Smooth muscle cell (in vitro differentiated cells): Measurements from ENCODE around the gene FYCO1. TPM values are rescaled to one million over a fixed set of nuclear protein-coding genes. Genes with fewer than 3 reads are reported as not detected.

Experiments used
- DNase-seq: peaks from one replicate; lab custom pipeline; 2025; ENCODE audit not compliant: unreplicated experiment; lab: John Stamatoyannopoulos, UW
- H2AFZ ChIP-seq: fragments of 200-600 bp; sonication (generic); 2 replicates; pipeline ENCODE4 v1.6.0; 2016; ENCODE audit warnings: antibody characterized with exemption, low read depth, mild to moderate bottlenecking
- H3F3A ChIP-seq: fragments of 200-600 bp; sonication (generic); 2 replicates; pipeline ENCODE4 v1.6.0; 2017; ENCODE audit warnings: antibody characterized with exemption, low read depth
- H3K27ac ChIP-seq: fragments of 200-600 bp; sonication (generic); 2 replicates; pipeline ENCODE4 v1.5.1; 2016; ENCODE audit warnings: low read depth, mild to moderate bottlenecking
- H3K27me3 ChIP-seq: fragments of 200-600 bp; sonication (generic); 2 replicates; pipeline ENCODE4 v1.6.1; 2016; ENCODE audit warnings: low read depth, mild to moderate bottlenecking
- H3K36me3 ChIP-seq: fragments of 200-600 bp; sonication (generic); 2 replicates; pipeline ENCODE4 v1.5.1; 2016; ENCODE audit warnings: low read depth
- H3K4me1 ChIP-seq: fragments of 200-600 bp; sonication (generic); 2 replicates; pipeline ENCODE4 v1.5.1; 2016; ENCODE audit warnings: low read depth
- H3K4me2 ChIP-seq: fragments of 200-600 bp; sonication (generic); 2 replicates; pipeline ENCODE4 v1.6.0; 2016; ENCODE audit warnings: mild to moderate bottlenecking
- H3K4me3 ChIP-seq: fragments of 200-600 bp; sonication (generic); 2 replicates; pipeline ENCODE4 v1.5.1; 2016; ENCODE audit warnings: mild to moderate bottlenecking
- H3K79me2 ChIP-seq: fragments of 200-600 bp; sonication (generic); 2 replicates; pipeline ENCODE4 v1.6.0; 2016; ENCODE audit warnings: low read depth, mild to moderate bottlenecking
- H3K9ac ChIP-seq: fragments of 200-600 bp; sonication (generic); 2 replicates; pipeline ENCODE4 v1.6.0; 2016; ENCODE audit warnings: low read depth
- H3K9me3 ChIP-seq: fragments of 200-600 bp; sonication (generic); replicated peaks from 2 replicates; pipeline ENCODE4 v1.5.1; 2016; ENCODE audit warnings: low read depth
- H4K20me1 ChIP-seq: fragments of 200-600 bp; sonication (generic); 2 replicates; pipeline ENCODE4 v1.6.0; 2016; ENCODE audit warnings: low read depth
- WGBS: methylation state at CpG from one replicate; pipeline ENCODE4 v1.1.7; 2016; ENCODE audit warnings: low lambda C conversion rate; 5-methylcytosine and 5-hydroxymethylcytosine counted together
- polyA plus RNA-seq: library from polyadenylated mRNA; unstranded; fragments of >200 nt; fragmentation: Nextera tagmentation; extraction: Ambion mirVana; gene quantifications from 2 replicates; pipeline ENCODE4 v1.2.1, GENCODE V29; 2016
- total RNA-seq: library from RNA; depleted of rRNA; stranded (reverse); fragments of >200 nt; gene quantifications from 2 replicates; pipeline ENCODE4 v1.2.3, GENCODE V29; 2014
- TF ChIP-seq, protein P1 (sequence below): fragments of 200-600 bp; sonication (generic); IDR thresholded peaks from 2 replicates; pipeline ENCODE4 v1.5.1; 2017; ENCODE audit warnings: borderline replicate concordance, mild to moderate bottlenecking, antibody characterized with exemption; ENCODE audit not compliant: insufficient read depth, poor library complexity, severe bottlenecking

Gene FYCO1
- total and polyA plus RNA-seq, 2 experiments from 2014 or later: 7.4 to 20.9 TPM

DNA sequence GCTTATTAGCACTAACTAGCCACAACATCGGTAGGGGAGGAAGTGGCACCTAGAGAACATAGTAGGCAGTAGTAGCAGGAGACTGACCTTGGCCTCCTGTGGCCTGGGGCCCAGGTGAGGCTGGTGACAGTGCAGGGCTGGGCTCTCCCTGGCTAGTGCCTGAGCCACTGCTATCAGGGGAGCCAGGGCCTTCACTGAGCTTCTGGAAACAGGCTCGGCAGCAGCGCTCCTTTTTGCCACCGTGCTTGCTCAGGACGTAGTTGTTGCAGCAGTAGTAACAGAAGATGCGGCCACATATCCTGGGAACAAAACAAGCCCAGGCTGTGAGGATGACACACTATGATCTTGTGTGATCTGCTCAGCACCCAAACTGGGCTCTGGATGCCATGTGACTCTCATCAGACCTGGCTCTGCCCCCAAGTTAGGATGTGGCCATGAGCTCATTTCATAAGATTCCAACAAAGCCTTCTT, 37.3 kb downstream of the FYCO1 start:
- no peaks in the 10 kb centered on the region for H3K9me3 ChIP-seq
- H3K79me2 ChIP-seq: no peaks in the 10 kb centered on the region
- H2AFZ ChIP-seq: no peak overlapping the region
- DNase-seq: no peak
- H3K36me3 ChIP-seq: peaks cover 6% of the 10 kb centered on the region
- H3K4me3 ChIP-seq: no peak overlapping the region
- WGBS: 98% methylated on average over 6 of the region's 6 CpGs
- H3K9ac ChIP-seq: no peak overlapping the region
- no peaks in the 10 kb centered on the region for H3K27me3 ChIP-seq
- H3F3A ChIP-seq: no peaks in the 10 kb centered on the region
- H3K4me1 ChIP-seq: no peaks in the 10 kb centered on the region
- H3K4me2 ChIP-seq: no peak overlapping the region
- H3K27ac ChIP-seq: no peak overlapping the region
- no peaks in the 10 kb centered on the region for H4K20me1 ChIP-seq
- TF ChIP-seq, protein P1, sequence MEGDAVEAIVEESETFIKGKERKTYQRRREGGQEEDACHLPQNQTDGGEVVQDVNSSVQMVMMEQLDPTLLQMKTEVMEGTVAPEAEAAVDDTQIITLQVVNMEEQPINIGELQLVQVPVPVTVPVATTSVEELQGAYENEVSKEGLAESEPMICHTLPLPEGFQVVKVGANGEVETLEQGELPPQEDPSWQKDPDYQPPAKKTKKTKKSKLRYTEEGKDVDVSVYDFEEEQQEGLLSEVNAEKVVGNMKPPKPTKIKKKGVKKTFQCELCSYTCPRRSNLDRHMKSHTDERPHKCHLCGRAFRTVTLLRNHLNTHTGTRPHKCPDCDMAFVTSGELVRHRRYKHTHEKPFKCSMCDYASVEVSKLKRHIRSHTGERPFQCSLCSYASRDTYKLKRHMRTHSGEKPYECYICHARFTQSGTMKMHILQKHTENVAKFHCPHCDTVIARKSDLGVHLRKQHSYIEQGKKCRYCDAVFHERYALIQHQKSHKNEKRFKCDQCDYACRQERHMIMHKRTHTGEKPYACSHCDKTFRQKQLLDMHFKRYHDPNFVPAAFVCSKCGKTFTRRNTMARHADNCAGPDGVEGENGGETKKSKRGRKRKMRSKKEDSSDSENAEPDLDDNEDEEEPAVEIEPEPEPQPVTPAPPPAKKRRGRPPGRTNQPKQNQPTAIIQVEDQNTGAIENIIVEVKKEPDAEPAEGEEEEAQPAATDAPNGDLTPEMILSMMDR: no peak

DNA sequence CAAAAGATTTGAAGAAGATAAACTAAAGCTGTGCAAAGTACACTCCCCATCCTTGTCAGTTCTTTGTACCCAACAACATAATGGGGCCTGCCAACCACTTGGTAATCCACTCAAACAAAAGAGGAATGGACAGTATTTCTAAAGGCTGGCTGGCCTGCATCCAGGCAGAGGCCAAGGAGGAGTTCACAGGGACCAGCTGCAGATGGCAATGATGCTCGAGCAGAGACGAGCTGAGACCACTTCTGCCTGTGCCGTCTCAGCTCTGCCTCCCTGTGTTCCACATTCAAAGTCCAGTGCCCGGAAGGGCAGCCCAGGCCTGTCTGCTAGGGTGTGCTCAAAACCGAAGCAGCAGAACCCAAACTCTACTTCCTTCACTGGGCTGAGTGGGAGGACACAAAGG, 38.0 kb downstream of the FYCO1 start:
- H3K27ac ChIP-seq: no peak overlapping the region
- no peak overlapping the region for H2AFZ ChIP-seq
- H3K9ac ChIP-seq: no peak overlapping the region
- no peaks in the 10 kb centered on the region for H4K20me1 ChIP-seq
- H3K36me3 ChIP-seq: peaks cover 6% of the 10 kb centered on the region
- no peak overlapping the region for H3K4me3 ChIP-seq
- 97% methylated on average over 5 of the region's 5 CpGs for WGBS
- TF ChIP-seq, protein P1: no peak
- no peaks in the 10 kb centered on the region for H3K9me3 ChIP-seq
- H3K79me2 ChIP-seq: no peaks in the 10 kb centered on the region
- H3K27me3 ChIP-seq: no peaks in the 10 kb centered on the region
- no peaks in the 10 kb centered on the region for H3F3A ChIP-seq
- DNase-seq: no peak
- no peaks in the 10 kb centered on the region for H3K4me1 ChIP-seq
- no peak overlapping the region for H3K4me2 ChIP-seq

DNA sequence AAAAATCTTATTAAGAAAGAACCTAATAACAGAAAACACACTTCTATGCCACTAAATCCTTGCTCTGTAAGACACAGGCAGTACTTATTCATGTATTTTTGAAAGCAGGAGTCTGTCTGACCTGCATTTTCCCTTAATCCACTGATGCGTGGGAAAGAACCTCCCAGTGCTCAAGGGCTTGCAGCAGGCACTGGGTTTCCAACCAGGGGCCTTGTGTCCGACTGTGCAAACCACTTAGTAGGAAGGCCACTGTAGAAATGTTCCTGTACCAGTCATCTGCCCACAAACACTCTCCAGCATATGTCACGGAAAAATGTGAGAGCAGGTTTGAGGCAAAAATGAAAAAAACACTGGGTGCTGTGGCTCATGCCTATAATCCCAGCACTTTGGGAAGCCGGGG, 39.9 kb downstream of the FYCO1 start:
- Histone ChIP-seq H3K9ac (no peak overlapping the region), H3K4me2 (no peak overlapping the region), H4K20me1 (no peaks in the 10 kb centered on the region), H3K36me3 (peaks cover under 1% of the 10 kb centered on the region), H3K4me1 (no peaks in the 10 kb centered on the region), H3K27me3 (no peaks in the 10 kb centered on the region), H3K9me3 (no peaks in the 10 kb centered on the region), H3K79me2 (no peaks in the 10 kb centered on the region), H3K4me3 (no peak overlapping the region), H2AFZ (no peak overlapping the region), H3K27ac (no peak overlapping the region), H3F3A (no peaks in the 10 kb centered on the region)
- no peak for DNase-seq
- 54% methylated on average over 4 of the region's 4 CpGs for WGBS
- TF ChIP-seq, protein P1: no peak

DNA sequence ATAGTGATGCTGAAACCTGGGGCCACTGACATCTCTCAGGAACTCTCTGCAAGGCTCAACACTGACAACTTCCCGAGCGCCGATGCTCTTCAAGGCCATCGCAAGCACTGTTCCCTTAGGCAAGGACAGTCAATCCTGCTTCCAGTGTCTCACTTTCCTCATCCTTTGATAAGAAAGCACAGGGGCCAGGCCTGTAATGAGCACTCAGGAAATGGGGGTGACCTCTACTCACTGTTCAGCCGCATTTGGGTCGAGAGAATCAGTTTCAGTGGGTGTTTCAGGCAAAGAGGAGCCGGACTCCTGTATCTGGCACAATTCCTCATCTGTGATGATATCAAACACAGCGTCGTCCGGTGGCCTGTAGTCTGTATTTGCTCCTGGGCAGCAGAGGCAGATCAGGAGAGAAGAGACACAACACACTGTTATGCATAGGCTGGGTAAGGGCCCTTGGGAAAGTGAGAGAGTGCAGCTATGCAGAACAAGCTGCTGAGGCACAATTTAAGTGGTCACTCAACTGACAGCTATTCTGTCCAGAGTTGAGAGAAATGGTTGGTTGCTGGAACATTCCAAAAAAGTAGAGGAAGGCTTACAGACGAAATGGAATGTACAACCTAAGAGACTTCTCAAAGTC, 40.5 kb downstream of the FYCO1 start:
- H3K4me3 ChIP-seq: no peak overlapping the region
- H3K27ac ChIP-seq: no peak overlapping the region
- no peaks in the 10 kb centered on the region for H3K4me1 ChIP-seq
- no peaks in the 10 kb centered on the region for H3K36me3 ChIP-seq
- H3K9me3 ChIP-seq: no peaks in the 10 kb centered on the region
- no peaks in the 10 kb centered on the region for H4K20me1 ChIP-seq
- H3K9ac ChIP-seq: no peak overlapping the region
- no peaks in the 10 kb centered on the region for H3K27me3 ChIP-seq
- no peaks in the 10 kb centered on the region for H3F3A ChIP-seq
- WGBS: 85% methylated on average over 11 of the region's 11 CpGs
- TF ChIP-seq, protein P1: no peak
- no peak overlapping the region for H3K4me2 ChIP-seq
- H2AFZ ChIP-seq: no peak overlapping the region
- DNase-seq: no peak
- H3K79me2 ChIP-seq: no peaks in the 10 kb centered on the region
